IMR-90 (cell line): ENCODE measurements around the gene ANKRD13D. TPM values are rescaled to one million over a fixed set of nuclear protein-coding genes. Genes with fewer than 3 reads are reported as not detected.
A peak's percentile ranks its signal among the peaks of the same experiment; 100 is the strongest.

Experiments used
- ATAC-seq: fragments of 200-7000 bp; cut with Tn5 transposase; 2 replicates; pipeline ENCODE4 v1.9.1; 2020; ENCODE audit warnings: low read depth, mild to moderate bottlenecking, moderate library complexity
- Bru-seq: library from RNA; stranded (reverse); fragments of 400-500 nt; gene quantifications from one replicate; lab custom pipeline; 2021; lab: Mats Ljungman, UMichigan
- BruChase-seq, 2 experiments: library from RNA; stranded (reverse); fragments of 400-500 nt; gene quantifications; one replicate each; lab custom pipeline; 2021; lab: Mats Ljungman, UMichigan
- BruUV-seq: library from RNA; stranded (reverse); fragments of 400-500 nt; replicated peaks from 2 replicates; lab custom pipeline; 2021; lab: Mats Ljungman, UMichigan
- CTCF ChIA-PET: fragments of 300-600 bp; formaldehyde crosslinking; extraction: SDS; loops from one replicate; lab custom pipeline; 2021; ENCODE audit warnings: antibody characterized with exemption; lab: Yijun Ruan, JAX
- POLR2A ChIA-PET: fragments of 300-600 bp; sonication (Branson Sonifier 250); formaldehyde crosslinking; loops from one replicate; lab custom pipeline; 2022; ENCODE audit warnings: antibody characterized with exemption; ENCODE audit not compliant: unreplicated experiment; lab: Charles Lee
- DNase-seq: peaks from one replicate; pipeline ENCODE4 v3.0.0; 2013
- H2AFZ ChIP-seq: replicated peaks from 2 replicates; pipeline ENCODE3; 2013; ENCODE audit warnings: low read length, mild to moderate bottlenecking; ENCODE audit not compliant: poor library complexity
- H2AK5ac ChIP-seq: 2 replicates; pipeline ENCODE4 v1.6.1; 2013; ENCODE audit warnings: low read depth, low read length, inconsistent platforms
- H2AK9ac ChIP-seq: replicated peaks from 2 replicates; pipeline ENCODE3; 2013; ENCODE audit warnings: mild to moderate bottlenecking, low read depth, low read length, moderate library complexity; ENCODE audit not compliant: poor library complexity
- H2BK120ac ChIP-seq: 2 replicates; pipeline ENCODE4 v1.6.1; 2013; ENCODE audit warnings: low read depth, low read length, inconsistent platforms
- H2BK15ac ChIP-seq: 3 replicates; pipeline ENCODE4 v1.6.1; 2013; ENCODE audit warnings: low read depth, low read length, inconsistent platforms
- H2BK20ac ChIP-seq: 2 replicates; pipeline ENCODE4 v1.6.1; 2013; ENCODE audit warnings: low read depth, mild to moderate bottlenecking, inconsistent platforms, low read length, moderate library complexity
- H2BK5ac ChIP-seq: 2 replicates; pipeline ENCODE4 v1.6.1; 2013; ENCODE audit warnings: mild to moderate bottlenecking, low read depth, low read length, inconsistent platforms; ENCODE audit not compliant: poor library complexity, severe bottlenecking
- H3K14ac ChIP-seq: replicated peaks from 2 replicates; pipeline ENCODE4 v1.6.1; 2013; ENCODE audit warnings: low read depth, low read length, inconsistent platforms
- H3K18ac ChIP-seq: 2 replicates; pipeline ENCODE4 v1.6.1; 2013; ENCODE audit warnings: low read depth, low read length, control low read depth
- H3K23ac ChIP-seq: 2 replicates; pipeline ENCODE4 v1.6.1; 2013; ENCODE audit warnings: low read depth, low read length, inconsistent platforms
- H3K27ac ChIP-seq: 2 replicates; pipeline ENCODE4 v1.5.1; 2013; ENCODE audit warnings: mild to moderate bottlenecking, control low read depth, low read length; ENCODE audit not compliant: insufficient read depth
- H3K27me3 ChIP-seq: 2 replicates; pipeline ENCODE4 v1.6.1; 2013; ENCODE audit warnings: low read length; ENCODE audit not compliant: control insufficient read depth, insufficient read depth
- H3K36me3 ChIP-seq: 2 replicates; pipeline ENCODE4 v1.6.1; 2013; ENCODE audit warnings: low read length, mixed read lengths; ENCODE audit not compliant: control insufficient read depth, insufficient read depth
- H3K4ac ChIP-seq: 2 replicates; pipeline ENCODE4 v1.6.1; 2013; ENCODE audit warnings: low read depth, low read length, inconsistent platforms
- H3K4me1 ChIP-seq: 2 replicates; pipeline ENCODE4 v1.6.1; 2013; ENCODE audit warnings: low read length, mixed read lengths; ENCODE audit not compliant: control insufficient read depth, insufficient read depth
- H3K4me2 ChIP-seq: 2 replicates; pipeline ENCODE4 v1.6.1; 2013; ENCODE audit warnings: low read depth, mild to moderate bottlenecking, control low read depth, low read length, moderate library complexity
- H3K4me3 ChIP-seq: 2 replicates; pipeline ENCODE4 v1.5.1; 2013; ENCODE audit warnings: low read depth, mild to moderate bottlenecking, control low read depth, low read length, moderate library complexity; ENCODE audit not compliant: insufficient read depth
- H3K56ac ChIP-seq: 2 replicates; pipeline ENCODE4 v1.6.1; 2013; ENCODE audit warnings: low read length, inconsistent platforms; ENCODE audit not compliant: insufficient read depth; ENCODE audit errors: extremely low read depth
- H3K79me1 ChIP-seq, 2 experiments: 2 replicates each; pipeline ENCODE4 v1.6.1; 2013; ENCODE audit warnings: low read length in 2 of 2, inconsistent platforms in 1 of 2, low read depth in 1 of 2
- H3K9ac ChIP-seq: 2 replicates; pipeline ENCODE4 v1.6.1; 2013; ENCODE audit warnings: low read depth, low read length, control low read depth
- H3K9me1 ChIP-seq: 2 replicates; pipeline ENCODE4 v1.6.1; 2013; ENCODE audit warnings: low read length, inconsistent platforms; ENCODE audit not compliant: insufficient read depth
- H3K9me3 ChIP-seq: 2 replicates; pipeline ENCODE4 v1.6.1; 2013; ENCODE audit warnings: low read length; ENCODE audit not compliant: control insufficient read depth, insufficient read depth
- H4K20me1 ChIP-seq: 2 replicates; pipeline ENCODE4 v1.6.1; 2013; ENCODE audit warnings: low read length, inconsistent platforms; ENCODE audit not compliant: insufficient read depth
- H4K5ac ChIP-seq: 2 replicates; pipeline ENCODE4 v1.6.1; 2013; ENCODE audit warnings: mild to moderate bottlenecking, low read depth, low read length, control low read depth
- H4K8ac ChIP-seq, 2 experiments: 2 replicates each; pipeline ENCODE4 v1.6.1; 2013; ENCODE audit warnings: low read depth in 2 of 2, low read length in 2 of 2, control low read depth in 1 of 2, inconsistent platforms in 1 of 2
- H4K91ac ChIP-seq: 2 replicates; pipeline ENCODE4 v1.6.1; 2013; ENCODE audit warnings: low read depth, low read length, inconsistent platforms; ENCODE audit not compliant: insufficient read depth
- CEBPB ChIP-seq: IDR thresholded peaks from 2 replicates; pipeline ENCODE4 v1.6.1; 2012; ENCODE audit warnings: low read depth, low read length, improper control_type of control experiment
- CHD1 ChIP-seq: IDR thresholded peaks from 2 replicates; pipeline ENCODE4 v1.6.1; 2012; ENCODE audit warnings: low read depth, low read length, improper control_type of control experiment
- MAFK ChIP-seq: IDR thresholded peaks from 2 replicates; pipeline ENCODE4 v1.6.1; 2012; ENCODE audit warnings: low read depth, low read length, improper control_type of control experiment
- MXI1 ChIP-seq: IDR thresholded peaks from 2 replicates; pipeline ENCODE4 v1.6.1; 2012; ENCODE audit warnings: low read depth, mild to moderate bottlenecking, low read length, moderate library complexity, borderline replicate concordance
- NFE2L2 ChIP-seq: fragments of 150-350 bp; IDR thresholded peaks from 2 replicates; pipeline ENCODE4 v1.6.1; 2016; ENCODE audit warnings: low read depth, mild to moderate bottlenecking, low read length
- RAD21 ChIP-seq: IDR thresholded peaks from 2 replicates; pipeline ENCODE4 v1.6.1; 2012; ENCODE audit warnings: low read length, improper control_type of control experiment
- WGBS, 2 experiments: methylation state at CpG; one replicate each; pipeline versions ENCODE4 v1.1.5 to v1.1.7; 2013; ENCODE audit warnings: missing lambda C conversion rate in 2 of 2; ENCODE audit not compliant: insufficient read length in 1 of 2; ENCODE audit errors: extremely low coverage in 2 of 2; 5-methylcytosine and 5-hydroxymethylcytosine counted together
- dilution Hi-C: fragments of 300-500 bp; cut with HindIII; formaldehyde crosslinking; loops from one replicate; pipeline ENCODE4 v1.14.3; 2018; ENCODE audit warnings: low sequenced_read_pairs; ENCODE audit not compliant: unreplicated experiment
- in situ Hi-C: fragments of 300-500 bp; cut with MboI; formaldehyde crosslinking; loops from 3 replicates; pipeline ENCODE4 v1.14.3; 2019; ENCODE audit warnings: low sequenced_read_pairs, inconsistent platforms, mixed read lengths
- intact Hi-C: fragments of 100-400 bp; cut with micrococcal nuclease; formaldehyde crosslinking; loops from 2 replicates; pipeline ENCODE4 v1.10.0; 2022
- long read RNA-seq: library from polyadenylated mRNA; unstranded; transcript quantifications from one replicate; pipeline ENCODE4 v2.0.0, GENCODE V29; 2021; ENCODE audit not compliant: unreplicated experiment
- polyA plus RNA-seq, 3 experiments: library from polyadenylated mRNA; depleted of rRNA; stranded (reverse); fragments of >200 nt; gene quantifications; 2 replicates each; pipeline ENCODE4 v1.2.3, GENCODE V29; 2012; ENCODE audit warnings: low replicate concordance in 1 of 3
- total RNA-seq: library from RNA; depleted of rRNA; stranded (reverse); fragments of >200 nt; gene quantifications from 2 replicates; pipeline ENCODE4 v1.2.3, GENCODE V29; 2012; rRNA removed

The ANKRD13D gene
- total RNA-seq (7.3 and 8.1 TPM in 2 replicates), polyA plus RNA-seq (2012; rRNA removed) (38.4 and 44.0 TPM in 2 replicates), Bru-seq, nascent RNA (percentile 80 among the genes with signal in this experiment), BruChase-seq, experiment 1, labeled RNA remaining after a 6-hour chase (percentile 94 among the genes with signal in this experiment), BruChase-seq, experiment 2, labeled RNA remaining after a 2-hour chase (percentile 98 among the genes with signal in this experiment)
- polyA plus RNA-seq (2012; cell fraction: cytosol; rRNA removed) = 31.2 and 35.3 TPM in 2 replicates
- 129 and 331 TPM in 2 replicates for polyA plus RNA-seq (2012; cell fraction: nucleus; rRNA removed; ENCODE audit: low replicate concordance)
- long read RNA-seq, transcript ANKRD13D-202 (15 exons, 2,881 nt) = major isoform, 5 of 30 reads
- long read RNA-seq, partial matches to known transcripts = 12 of 30 reads
- long read RNA-seq, other reads (novel, unspliced or antisense) = 10 of 30 reads

GRCh38 chr11:67289226-67289650, at the start of gene ANKRD13D:
Gene ANKRD13D (plus strand): TSS chr11:67289303. CDS start chr11:67289461, 158 bp downstream.
- Histone ChIP-seq H2BK5ac (peak within 1 kb of the TSS; percentile 90), H3K9me3 (no peaks in the 10 kb centered on the region), H3K9me1 (peaks cover 22% of the 10 kb centered on the region; the same call in 1 of the 2 replicates), H4K91ac (peak within 1 kb of the TSS; percentile 99), H2AK9ac (peak within 1 kb of the TSS; percentile 100), H4K5ac (peak within 1 kb of the TSS; percentile 98), H3K27ac (peak within 1 kb of the TSS; percentile 95), H3K18ac (peak within 1 kb of the TSS; percentile 81), H2BK15ac (peak within 1 kb of the TSS; percentile 64; the same call in 2 of the 3 replicates), H2BK120ac (peak within 1 kb of the TSS; percentile 67), H4K20me1 (peaks cover 15% of the 10 kb centered on the region), H3K9ac (peak within 1 kb of the TSS; percentile 89), H3K56ac (peak within 1 kb of the TSS; percentile 81), H3K27me3 (no peaks in the 10 kb centered on the region), H2BK20ac (peak within 1 kb of the TSS; percentile 11), H3K23ac (peak within 1 kb of the TSS; percentile 94), H3K79me1 (peaks cover 16 to 53% of the 10 kb centered on the region in 2 experiments; a peak in 3 of 4 replicates), H3K4me3 (peak within 1 kb of the TSS; percentile 74), H3K4ac (peak within 1 kb of the TSS; percentile 98), H4K8ac (peak within 1 kb of the TSS; percentile 97 to 100), H2AFZ (peak within 1 kb of the TSS; percentile 97), H3K14ac (peak within 1 kb of the TSS; percentile 97), H3K36me3 (peaks cover 40% of the 10 kb centered on the region), H2AK5ac (peak within 1 kb of the TSS; percentile 99), H3K4me2 (peak within 1 kb of the TSS; percentile 92), H3K4me1 (peaks cover 21% of the 10 kb centered on the region)
- intact Hi-C loops (loop anchor here (2.0 kb wide), 2 partner anchors 14 to 26 kb away; partner anchors contain the start of gene SSH3), in situ Hi-C loops (no loop called here), dilution Hi-C loops (no loop called here)
- DNase-seq = no peak
- CTCF ChIA-PET = interaction anchor here (0.6 kb wide), 1 partner anchor 57 kb away, joined by 3 read pairs; no protein-coding TSS in a partner anchor
- POLR2A ChIA-PET = interaction anchor here (0.6 kb wide), 1 partner anchor 294 kb away, joined by 7 read pairs; no protein-coding TSS in a partner anchor
- TF ChIP-seq RAD21 (no peak), NFE2L2 (no peak), CHD1 (no peak), MXI1 (0 out of 2 replicates have a peak, but pooled peaks have one; percentile 33), MAFK (no peak), CEBPB (no peak)
- no TSS peak for BruUV-seq
- WGBS, 2 experiments = 0% methylated on average over 15 of the region's 56 CpGs; no CpG with 5 or more reads in 1 of the 2 experiments
- peak; percentile 70 for ATAC-seq
